H9 (cell line): ENCODE measurements around the gene SEBOX. TPM values are rescaled to one million over a fixed set of nuclear protein-coding genes. Genes with fewer than 3 reads are reported as not detected.
A peak's percentile ranks its signal among the peaks of the same experiment; 100 is the strongest.

Experiments
- DNase-seq: peaks from one replicate; pipeline ENCODE4 v3.0.0-alpha.2; 2017
- H2AFZ ChIP-seq: one replicate; pipeline ENCODE4 v1.6.1; 2013; ENCODE audit warnings: mild to moderate bottlenecking, low read length, control low read depth, moderate library complexity
- H2AK5ac ChIP-seq: 2 replicates; pipeline ENCODE4 v1.6.1; 2013; ENCODE audit warnings: low read length, control low read depth, mixed read lengths; ENCODE audit not compliant: insufficient read length
- H2BK120ac ChIP-seq: one replicate; pipeline ENCODE4 v1.6.1; 2013; ENCODE audit warnings: low read depth, mild to moderate bottlenecking, low read length, control low read depth, inconsistent platforms; ENCODE audit not compliant: poor library complexity, severe bottlenecking
- H2BK12ac ChIP-seq: 2 replicates; pipeline ENCODE4 v1.6.1; 2013; ENCODE audit warnings: low read length, control low read depth, mixed read lengths, low read depth; ENCODE audit not compliant: insufficient read length
- H2BK15ac ChIP-seq: 2 replicates; pipeline ENCODE4 v1.6.1; 2013; ENCODE audit warnings: low read depth, low read length, control low read depth
- H2BK20ac ChIP-seq: one replicate; pipeline ENCODE4 v1.6.1; 2013; ENCODE audit warnings: low read depth, mild to moderate bottlenecking, low read length, control low read depth, inconsistent platforms; ENCODE audit not compliant: poor library complexity, severe bottlenecking
- H2BK5ac ChIP-seq: 2 replicates; pipeline ENCODE4 v1.6.1; 2013; ENCODE audit warnings: low read length, control low read depth, mixed read lengths; ENCODE audit not compliant: insufficient read length
- H3K14ac ChIP-seq: 2 replicates; pipeline ENCODE4 v1.6.1; 2013; ENCODE audit warnings: low read length, control low read depth; ENCODE audit not compliant: insufficient read depth
- H3K18ac ChIP-seq: 2 replicates; pipeline ENCODE4 v1.6.1; 2013; ENCODE audit warnings: low read depth, mild to moderate bottlenecking, mixed read lengths, low read length, control low read depth; ENCODE audit not compliant: insufficient read length
- H3K23ac ChIP-seq: 2 replicates; pipeline ENCODE4 v1.6.1; 2013; ENCODE audit warnings: low read length, control low read depth, mixed read lengths, low read depth; ENCODE audit not compliant: insufficient read length
- H3K23me2 ChIP-seq: 2 replicates; pipeline ENCODE4 v1.6.1; 2013; ENCODE audit warnings: low read depth, mild to moderate bottlenecking, mixed read lengths, low read length, control low read depth; ENCODE audit not compliant: insufficient read length, poor library complexity, severe bottlenecking
- H3K27ac ChIP-seq: 2 replicates; pipeline ENCODE4 v1.5.1; 2013; ENCODE audit warnings: low read length, control low read depth, mixed read lengths, low read depth; ENCODE audit not compliant: insufficient read length
- H3K27me3 ChIP-seq: 2 replicates; pipeline ENCODE4 v1.6.1; 2013; ENCODE audit warnings: low read length, control low read depth, inconsistent platforms; ENCODE audit not compliant: insufficient read depth
- H3K4ac ChIP-seq: 2 replicates; pipeline ENCODE4 v1.6.1; 2013; ENCODE audit warnings: low read depth, mild to moderate bottlenecking, control low read depth, inconsistent platforms, low read length, moderate library complexity
- H3K4me1 ChIP-seq: 2 replicates; pipeline ENCODE4 v1.6.1; 2013; ENCODE audit warnings: low read length, control low read depth, inconsistent platforms; ENCODE audit not compliant: insufficient read depth
- H3K4me2 ChIP-seq: 2 replicates; pipeline ENCODE4 v1.6.1; 2013; ENCODE audit warnings: low read length, control low read depth, mixed read lengths; ENCODE audit not compliant: insufficient read length, insufficient read depth
- H3K56ac ChIP-seq: 2 replicates; pipeline ENCODE4 v1.6.1; 2013; ENCODE audit warnings: low read depth, mild to moderate bottlenecking, mixed read lengths, low read length, control low read depth; ENCODE audit not compliant: insufficient read length
- H3K79me1 ChIP-seq: 2 replicates; pipeline ENCODE4 v1.6.1; 2013; ENCODE audit warnings: low read depth, mild to moderate bottlenecking, moderate library complexity, low read length, control low read depth, inconsistent platforms; ENCODE audit not compliant: insufficient read depth, poor library complexity, severe bottlenecking
- H3K79me2 ChIP-seq: 2 replicates; pipeline ENCODE4 v1.6.1; 2013; ENCODE audit warnings: low read length, control low read depth, inconsistent platforms; ENCODE audit not compliant: insufficient read depth
- H3K9ac ChIP-seq: 2 replicates; pipeline ENCODE4 v1.6.1; 2013; ENCODE audit warnings: low read length, control low read depth, mixed read lengths; ENCODE audit not compliant: insufficient read length; ENCODE audit errors: extremely low read depth
- H3K9me3 ChIP-seq: one replicate; pipeline ENCODE4 v1.6.1; 2013; ENCODE audit warnings: low read depth, low read length, inconsistent platforms; ENCODE audit not compliant: control insufficient read depth
- H3T11ph ChIP-seq: one replicate; pipeline ENCODE4 v1.6.1; 2013; ENCODE audit warnings: mild to moderate bottlenecking, low read length, control low read depth, inconsistent platforms
- H4K20me1 ChIP-seq: one replicate; pipeline ENCODE4 v1.6.1; 2013; ENCODE audit not compliant: control insufficient read depth, insufficient read length, insufficient read depth
- H4K5ac ChIP-seq: 2 replicates; pipeline ENCODE4 v1.6.1; 2013; ENCODE audit warnings: low read depth, mild to moderate bottlenecking, mixed read lengths, low read length, control low read depth; ENCODE audit not compliant: insufficient read length
- H4K8ac ChIP-seq: replicated peaks from 2 replicates; pipeline ENCODE4 v1.6.1; 2013; ENCODE audit warnings: low read length, control low read depth, mixed read lengths, low read depth; ENCODE audit not compliant: insufficient read length
- H4K91ac ChIP-seq: 2 replicates; pipeline ENCODE4 v1.6.1; 2013; ENCODE audit warnings: low read depth, mild to moderate bottlenecking, moderate library complexity, mixed read lengths, low read length, control low read depth; ENCODE audit not compliant: insufficient read length
- H3K27ac Mint-ChIP-seq, 3 experiments: 2 replicates in 2 of 3; 3 replicates in 1 of 3; pipeline ENCODE4 v1.8.0; 2020 to 2021; ENCODE audit warnings: mixed read lengths in 3 of 3, mild to moderate bottlenecking in 1 of 3, moderate library complexity in 1 of 3
- H3K27me3 Mint-ChIP-seq: 2 replicates; pipeline ENCODE4 v1.8.0; 2021; ENCODE audit warnings: low read depth, mild to moderate bottlenecking, moderate library complexity, mixed read lengths
- H3K36me3 Mint-ChIP-seq, 3 experiments: 2 replicates in 2 of 3; 3 replicates in 1 of 3; pipeline ENCODE4 v1.8.0; 2020 to 2021; ENCODE audit warnings: low read depth in 3 of 3, mixed read lengths in 3 of 3; ENCODE audit not compliant: insufficient read depth in 1 of 3
- H3K4me1 Mint-ChIP-seq, 2 experiments: 2 replicates each; pipeline ENCODE4 v1.8.0; 2020; ENCODE audit warnings: mixed read lengths in 2 of 2
- H3K4me3 Mint-ChIP-seq, 2 experiments: 2 replicates in 1 of 2; 3 replicates in 1 of 2; pipeline ENCODE4 v1.8.0; 2020 to 2021; ENCODE audit warnings: mild to moderate bottlenecking in 2 of 2, mixed read lengths in 2 of 2, moderate library complexity in 1 of 2
- H3K9me3 Mint-ChIP-seq, 2 experiments: 2 replicates in 1 of 2; 3 replicates in 1 of 2; pipeline ENCODE4 v1.8.0; 2020; ENCODE audit warnings: mild to moderate bottlenecking in 2 of 2, mixed read lengths in 2 of 2, moderate library complexity in 1 of 2
- CTCF ChIP-seq: fragments of 200-600 bp; sonication (generic); conservative IDR thresholded peaks from 3 replicates; pipeline ENCODE4 v1.8.0; 2021; ENCODE audit warnings: antibody characterized with exemption, mild to moderate bottlenecking
- WGBS: extraction: QIAGEN DNeasy Blood & Tissue Kit; methylation state at CpG from one replicate; pipeline ENCODE4 v1.1.7; 2013; ENCODE audit warnings: missing lambda C conversion rate, low lambda C conversion rate, mixed read lengths; ENCODE audit not compliant: insufficient read length; ENCODE audit errors: extremely low coverage; 5-methylcytosine and 5-hydroxymethylcytosine counted together
- total RNA-seq: library from RNA; stranded (reverse); gene quantifications from 2 replicates; pipeline ENCODE4 v1.2.1, GENCODE V29; 2021

SEBOX gene
- total RNA-seq, 1 experiment from 2014 or later, result not detected

GRCh38 chr17:28385406-28385805, 20.4 kb upstream of the SEBOX start:
- Histone ChIP-seq H3K9me3 (no peaks in the 10 kb centered on the region), H3K18ac (no peak overlapping the region), H3K14ac (no peak overlapping the region), H3K56ac (no peak overlapping the region), H3K4me2 (peak overlapping the region; percentile 44), H3K23me2 (peaks cover 12% of the 10 kb centered on the region), H3T11ph (no peak overlapping the region), H3K9ac (no peak overlapping the region), H2BK120ac (no peak overlapping the region), H3K4me1 (no peaks in the 10 kb centered on the region), H3K79me1 (no peaks in the 10 kb centered on the region), H4K20me1 (no peaks in the 10 kb centered on the region), H3K23ac (no peak overlapping the region), H2BK5ac (no peak overlapping the region), H4K5ac (no peak overlapping the region), H3K4ac (no peak overlapping the region), H4K8ac (no peak overlapping the region), H3K27ac (no peak overlapping the region), H4K91ac (no peak overlapping the region), H2BK20ac (no peak overlapping the region), H3K79me2 (no peaks in the 10 kb centered on the region), H2AFZ (no peak overlapping the region), H2BK15ac (no peak overlapping the region), H2AK5ac (no peak overlapping the region), H2BK12ac (no peak overlapping the region), H3K27me3 (peaks cover 13% of the 10 kb centered on the region; the same call in 1 of the 2 replicates)
- Mint-ChIP-seq H3K27ac (no peak overlapping the region), H3K9me3 (no peaks in the 10 kb centered on the region; a peak in 1 of 5 replicates), H3K4me1 (peaks cover 4 to 10% of the 10 kb centered on the region in 2 experiments; a peak in 3 of 4 replicates), H3K36me3 (peaks cover 0 to 2% (median 0%) of the 10 kb centered on the region in 3 experiments; a peak in 2 of 7 replicates), H3K4me3 (peak overlapping the region in 1 of 2 experiments; percentile 64; a peak in 2 of 5 replicates), H3K27me3 (peaks cover 76% of the 10 kb centered on the region)
- DNase-seq, result no peak
- TF ChIP-seq CTCF, result no peak
- no CpG with 5 or more reads among the region's 8 CpGs for WGBS
